ENCODE measurements around the gene GTF2A1.
"Not testable (repeated sequence)": the region's sequence is repeated elsewhere in the genome, so short reads cannot be mapped to it uniquely, and the experiment has no call there.

GTF2A1 gene

GRCh38 chr14:81231540-81231939, 10.8 kb upstream of the GTF2A1 start:
- Histone ChIP-seq H3K4me1 (ENCODE audit: insufficient read depth, low read length) (peaks cover 13% of the 10 kb centered on the region; the same call in 1 of the 2 replicates), H3K27ac (ENCODE audit: low read depth, low read length) (no peak overlapping the region), H3K4me3 (ENCODE audit: low read length) (no peak overlapping the region), H3K9me3 (ENCODE audit: insufficient read depth, low read depth, low read length) (peaks cover 7% of the 10 kb centered on the region), H3K27me3 (ENCODE audit: insufficient read depth, low read length) (no peaks in the 10 kb centered on the region), H3K36me3 (ENCODE audit: insufficient read depth, low read length) (no peaks in the 10 kb centered on the region), H3K9ac (ENCODE audit: low read depth, low read length) (no peak overlapping the region)
- WGBS: 71% methylated on average over 1 of the region's 1 CpG

GRCh38 chr14:81224222-81224621, 3.5 kb upstream of the GTF2A1 start:
- no peak overlapping the region for H3K4me3 ChIP-seq (ENCODE audit: low read length)
- H3K27ac ChIP-seq (ENCODE audit: low read depth, low read length): no peak overlapping the region
- H3K9ac ChIP-seq (ENCODE audit: low read depth, low read length): no peak overlapping the region
- H3K36me3 ChIP-seq (ENCODE audit: insufficient read depth, low read length): no peaks in the 10 kb centered on the region
- no CpG with 5 or more reads among the region's 1 CpG for WGBS
- no peaks in the 10 kb centered on the region for H3K9me3 ChIP-seq (ENCODE audit: insufficient read depth, low read depth, low read length)
- H3K27me3 ChIP-seq (ENCODE audit: insufficient read depth, low read length): no peaks in the 10 kb centered on the region
- peaks cover 12% of the 10 kb centered on the region for H3K4me1 ChIP-seq (ENCODE audit: insufficient read depth, low read length)

- 95% methylated on average over 7 of the region's 7 CpGs for whole genome bisulfite sequencing
- not testable (repeated sequence) for H3K36me3 ChIP-seq (ENCODE audit: insufficient read depth, low read length); H3K4me3 ChIP-seq (ENCODE audit: low read length); H3K9me3 ChIP-seq (ENCODE audit: insufficient read depth, low read depth, low read length); H3K27ac ChIP-seq (ENCODE audit: low read depth, low read length); H3K27me3 ChIP-seq (ENCODE audit: insufficient read depth, low read length); H3K9ac ChIP-seq (ENCODE audit: low read depth, low read length)
- peaks cover 12% of the 10 kb centered on the region for H3K4me1 ChIP-seq (ENCODE audit: insufficient read depth, low read length)
These were observed 3.0 kb upstream of the GTF2A1 start for GRCh38 chr14:81223788-81224187.

GRCh38 chr14:81222691-81223090, 1.9 kb upstream of the GTF2A1 start:
- Histone ChIP-seq H3K27me3 (ENCODE audit: insufficient read depth, low read length) (no peaks in the 10 kb centered on the region), H3K27ac (ENCODE audit: low read depth, low read length) (no peak overlapping the region), H3K9me3 (ENCODE audit: insufficient read depth, low read depth, low read length) (no peaks in the 10 kb centered on the region), H3K4me1 (ENCODE audit: insufficient read depth, low read length) (peaks cover 23% of the 10 kb centered on the region), H3K9ac (ENCODE audit: low read depth, low read length) (no peak overlapping the region), H3K36me3 (ENCODE audit: insufficient read depth, low read length) (no peaks in the 10 kb centered on the region), H3K4me3 (ENCODE audit: low read length) (no peak overlapping the region)
- WGBS: 94% methylated on average over 2 of the region's 2 CpGs

- 85% methylated on average over 5 of the region's 5 CpGs for WGBS
- Histone ChIP-seq H3K27ac (ENCODE audit: low read depth, low read length) (peak overlapping the region; percentile 98), H3K9ac (ENCODE audit: low read depth, low read length) (peak overlapping the region; percentile 96)
These were observed 1.4 kb upstream of the GTF2A1 start for GRCh38 chr14:81222126-81222525.

GRCh38 chr14:81221579-81222102, 882 bp upstream of the GTF2A1 start:
- peaks cover 4% of the 10 kb centered on the region for H3K36me3 ChIP-seq (ENCODE audit: insufficient read depth, low read length)
- no peaks in the 10 kb centered on the region for H3K27me3 ChIP-seq (ENCODE audit: insufficient read depth, low read length)
- 35% methylated on average over 16 of the region's 16 CpGs for WGBS
- H3K9me3 ChIP-seq (ENCODE audit: insufficient read depth, low read depth, low read length): no peaks in the 10 kb centered on the region
- H3K9ac ChIP-seq (ENCODE audit: low read depth, low read length): peak overlapping the region; percentile 96
- H3K4me1 ChIP-seq (ENCODE audit: insufficient read depth, low read length): peaks cover 33% of the 10 kb centered on the region
- peak overlapping the region; percentile 98 for H3K27ac ChIP-seq (ENCODE audit: low read depth, low read length)
- peak overlapping the region; percentile 70 for H3K4me3 ChIP-seq (ENCODE audit: low read length)

More at GRCh38 chr14:81222126-81222525, 1.4 kb upstream of the GTF2A1 start:
- no peaks in the 10 kb centered on the region for H3K9me3 ChIP-seq (ENCODE audit: insufficient read depth, low read depth, low read length)
- H3K27me3 ChIP-seq (ENCODE audit: insufficient read depth, low read length): no peaks in the 10 kb centered on the region
- H3K36me3 ChIP-seq (ENCODE audit: insufficient read depth, low read length): no peaks in the 10 kb centered on the region
- peak overlapping the region; percentile 70 for H3K4me3 ChIP-seq (ENCODE audit: low read length)
- peaks cover 29% of the 10 kb centered on the region for H3K4me1 ChIP-seq (ENCODE audit: insufficient read depth, low read length)

- Histone ChIP-seq H3K27ac (ENCODE audit: low read depth, low read length) (peak overlapping the region; percentile 98), H3K9ac (ENCODE audit: low read depth, low read length) (peak overlapping the region; percentile 96), H3K4me1 (ENCODE audit: insufficient read depth, low read length) (peaks cover 33% of the 10 kb centered on the region), H3K9me3 (ENCODE audit: insufficient read depth, low read depth, low read length) (no peaks in the 10 kb centered on the region), H3K27me3 (ENCODE audit: insufficient read depth, low read length) (no peaks in the 10 kb centered on the region), H3K4me3 (ENCODE audit: low read length) (peak overlapping the region; percentile 97), H3K36me3 (ENCODE audit: insufficient read depth, low read length) (peaks cover 15% of the 10 kb centered on the region)
- WGBS: 0% methylated on average over 13 of the region's 13 CpGs
These were observed 254 bp downstream of the GTF2A1 start for GRCh38 chr14:81220580-81220829.

- Histone ChIP-seq H3K9ac (ENCODE audit: low read depth, low read length) (peak overlapping the region; percentile 99), H3K9me3 (ENCODE audit: insufficient read depth, low read depth, low read length) (no peaks in the 10 kb centered on the region), H3K4me3 (ENCODE audit: low read length) (peak overlapping the region; percentile 97), H3K27me3 (ENCODE audit: insufficient read depth, low read length) (no peaks in the 10 kb centered on the region), H3K36me3 (ENCODE audit: insufficient read depth, low read length) (peaks cover 21% of the 10 kb centered on the region), H3K27ac (ENCODE audit: low read depth, low read length) (peak overlapping the region; percentile 98), H3K4me1 (ENCODE audit: insufficient read depth, low read length) (peaks cover 33% of the 10 kb centered on the region)
- under 1% methylated on average over 75 of the region's 84 CpGs for WGBS
These were observed 790 bp downstream of the GTF2A1 start for GRCh38 chr14:81219759-81220579.

GRCh38 chr14:81219210-81219758, 1.5 kb downstream of the GTF2A1 start:
- H3K27me3 ChIP-seq (ENCODE audit: insufficient read depth, low read length): no peaks in the 10 kb centered on the region
- peaks cover 27% of the 10 kb centered on the region for H3K36me3 ChIP-seq (ENCODE audit: insufficient read depth, low read length)
- peaks cover 33% of the 10 kb centered on the region for H3K4me1 ChIP-seq (ENCODE audit: insufficient read depth, low read length)
- peak overlapping the region; percentile 97 for H3K4me3 ChIP-seq (ENCODE audit: low read length)
- no peaks in the 10 kb centered on the region for H3K9me3 ChIP-seq (ENCODE audit: insufficient read depth, low read depth, low read length)
- peak overlapping the region; percentile 99 for H3K9ac ChIP-seq (ENCODE audit: low read depth, low read length)
- under 1% methylated on average over 29 of the region's 29 CpGs for WGBS
- H3K27ac ChIP-seq (ENCODE audit: low read depth, low read length): peak overlapping the region; percentile 95

- H3K27ac ChIP-seq (ENCODE audit: low read depth, low read length): no peak overlapping the region
- H3K9me3 ChIP-seq (ENCODE audit: insufficient read depth, low read depth, low read length): no peaks in the 10 kb centered on the region
- no peaks in the 10 kb centered on the region for H3K27me3 ChIP-seq (ENCODE audit: insufficient read depth, low read length)
- 91% methylated on average over 2 of the region's 2 CpGs for WGBS
- no peak overlapping the region for H3K4me3 ChIP-seq (ENCODE audit: low read length)
- peaks cover 4% of the 10 kb centered on the region for H3K4me1 ChIP-seq (ENCODE audit: insufficient read depth, low read length)
- H3K36me3 ChIP-seq (ENCODE audit: insufficient read depth, low read length): peaks cover 89% of the 10 kb centered on the region
- H3K9ac ChIP-seq (ENCODE audit: low read depth, low read length): no peak overlapping the region
These were observed 8.9 kb downstream of the GTF2A1 start for GRCh38 chr14:81211844-81212243.

- H3K27ac ChIP-seq (ENCODE audit: low read depth, low read length): no peak overlapping the region
- H3K9ac ChIP-seq (ENCODE audit: low read depth, low read length): no peak overlapping the region
- no peaks in the 10 kb centered on the region for H3K9me3 ChIP-seq (ENCODE audit: insufficient read depth, low read depth, low read length)
- H3K4me3 ChIP-seq (ENCODE audit: low read length): no peak overlapping the region
- WGBS: 91% methylated on average over 8 of the region's 8 CpGs
- H3K4me1 ChIP-seq (ENCODE audit: insufficient read depth, low read length): peaks cover 3% of the 10 kb centered on the region; the same call in 1 of the 2 replicates
- no peaks in the 10 kb centered on the region for H3K27me3 ChIP-seq (ENCODE audit: insufficient read depth, low read length)
- peaks cover 90% of the 10 kb centered on the region for H3K36me3 ChIP-seq (ENCODE audit: insufficient read depth, low read length)
These were observed 11.5 kb downstream of the GTF2A1 start for GRCh38 chr14:81209167-81209836.
